Tibial nerve (tissue), 4 donors: ENCODE measurements around the gene C2CD2L.

Experiments used
- CTCF ChIP-seq, 5 experiments: fragments of 200-600 bp in 3 of 5; fragments of 450-650 bp in 2 of 5; sonication (generic) in 3 of 5; IDR thresholded peaks; one replicate each; pipeline ENCODE4 v1.5.1; 2016 to 2019; ENCODE audit warnings: antibody characterized with exemption in 5 of 5, mild to moderate bottlenecking in 3 of 5, moderate library complexity in 2 of 5
- EP300 ChIP-seq, 2 donors: sonication (generic); formaldehyde crosslinking; IDR thresholded peaks; one replicate each; pipeline ENCODE4 v1.6.1; 2017; ENCODE audit warnings: antibody characterized with exemption in 2 of 2, mild to moderate bottlenecking in 1 of 2
- POLR2A ChIP-seq, 2 donors: fragments of 450-650 bp; IDR thresholded peaks; one replicate each; pipeline ENCODE4 v1.6.1; 2017; ENCODE audit warnings: antibody characterized with exemption in 2 of 2, mild to moderate bottlenecking in 2 of 2, moderate library complexity in 2 of 2

GRCh38 chr11:119156496-119156895 is 49.4 kb downstream of the C2CD2L start:
- TF ChIP-seq POLR2A (IDR thresholded peaks at IDR 0.05) (no peak), CTCF (IDR thresholded peaks at IDR 0.05) (no peak), EP300 (IDR thresholded peaks at IDR 0.05) (no peak)
